Activated T-helper 1 cell treated with anti-CD3 and anti-CD28 coated beads, Interleukin-12 subunit alpha, Interleukin-12 subunit beta, Interleukin-2, Interleukin-4 antibody, amounts not matched to agents 30 ng/mL and 10 ng/mL and 1 ng/mL, durations not matched to agents 14 hours and 24 hours and 36 hours (primary cell): ENCODE measurements around the gene CARS2. TPM values are rescaled to one million over a fixed set of nuclear protein-coding genes. Genes with fewer than 3 reads are reported as not detected.
"Not testable (repeated sequence)": the region's sequence is repeated elsewhere in the genome, so short reads cannot be mapped to it uniquely, and the experiment has no call there.

Experiments used
- DNase-seq: peaks from one replicate; pipeline ENCODE4 v3.0.0; 2021; ENCODE audit warnings: low spot score
- H3K27ac Mint-ChIP-seq: one replicate; pipeline ENCODE4 v1.8.0; 2021; ENCODE audit warnings: mild to moderate bottlenecking, mixed read lengths
- H3K27me3 Mint-ChIP-seq: one replicate; pipeline ENCODE4 v1.8.0; 2022; ENCODE audit warnings: mild to moderate bottlenecking, moderate library complexity, mixed read lengths; ENCODE audit not compliant: insufficient read depth
- H3K36me3 Mint-ChIP-seq: one replicate; pipeline ENCODE4 v1.8.0; 2021; ENCODE audit warnings: low read depth, mixed read lengths
- H3K4me1 Mint-ChIP-seq: one replicate; pipeline ENCODE4 v1.8.0; 2021; ENCODE audit warnings: low read depth, mixed read lengths
- H3K4me3 Mint-ChIP-seq: one replicate; pipeline ENCODE4 v1.8.0; 2021; ENCODE audit warnings: mild to moderate bottlenecking, moderate library complexity, mixed read lengths
- H3K9me3 Mint-ChIP-seq: one replicate; pipeline ENCODE4 v1.8.0; 2021; ENCODE audit warnings: mixed read lengths
- intact Hi-C: fragments of 100-400 bp; cut with micrococcal nuclease; formaldehyde crosslinking; loops from one replicate; pipeline ENCODE4 v1.15.1; 2024
- total RNA-seq: library from RNA; stranded (reverse); gene quantifications from 2 replicates; pipeline ENCODE4 v1.2.3, GENCODE V29; 2022

Gene CARS2, protein sequence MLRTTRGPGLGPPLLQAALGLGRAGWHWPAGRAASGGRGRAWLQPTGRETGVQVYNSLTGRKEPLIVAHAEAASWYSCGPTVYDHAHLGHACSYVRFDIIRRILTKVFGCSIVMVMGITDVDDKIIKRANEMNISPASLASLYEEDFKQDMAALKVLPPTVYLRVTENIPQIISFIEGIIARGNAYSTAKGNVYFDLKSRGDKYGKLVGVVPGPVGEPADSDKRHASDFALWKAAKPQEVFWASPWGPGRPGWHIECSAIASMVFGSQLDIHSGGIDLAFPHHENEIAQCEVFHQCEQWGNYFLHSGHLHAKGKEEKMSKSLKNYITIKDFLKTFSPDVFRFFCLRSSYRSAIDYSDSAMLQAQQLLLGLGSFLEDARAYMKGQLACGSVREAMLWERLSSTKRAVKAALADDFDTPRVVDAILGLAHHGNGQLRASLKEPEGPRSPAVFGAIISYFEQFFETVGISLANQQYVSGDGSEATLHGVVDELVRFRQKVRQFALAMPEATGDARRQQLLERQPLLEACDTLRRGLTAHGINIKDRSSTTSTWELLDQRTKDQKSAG
- total RNA-seq: 106 and 110 TPM in 2 replicates

GRCh38 chr13:110705826-110706569 is at the start of gene CARS2:
Gene CARS2, minus strand, starts transcription at chr13:110706116. Its CDS starts 23 bp downstream, at chr13:110706093.
- Mint-ChIP-seq H3K4me3 (peak within 1 kb of the TSS; percentile 91), H3K36me3 (peaks cover 23% of the 10 kb centered on the region)
- intact Hi-C loops: loop anchor here (1.0 to 2.0 kb wide), 3 partner anchors 9 to 408 kb away; no protein-coding TSS in a partner anchor

GRCh38 chr13:110748271-110748670 is 42.4 kb upstream of the CARS2 start:
- Mint-ChIP-seq H3K4me3 (no peak overlapping the region), H3K4me1 (no peaks in the 10 kb centered on the region), H3K36me3 (no peaks in the 10 kb centered on the region), H3K9me3 (peaks cover 12% of the 10 kb centered on the region), H3K27ac (no peak overlapping the region), H3K27me3 (peaks cover 6% of the 10 kb centered on the region)
- DNase-seq: no peak
- intact Hi-C loops: no loop called here

More at GRCh38 chr13:110705826-110706569, at the start of gene CARS2:
- Mint-ChIP-seq H3K9me3 (no peaks in the 10 kb centered on the region), H3K27me3 (peaks cover 3% of the 10 kb centered on the region), H3K27ac (peak within 1 kb of the TSS; percentile 85), H3K4me1 (peaks cover 45% of the 10 kb centered on the region)
- DNase-seq: peak; percentile 87

GRCh38 chr13:110746438-110746837 is 40.5 kb upstream of the CARS2 start:
- no peak overlapping the region for H3K4me3 Mint-ChIP-seq
- peaks cover 21% of the 10 kb centered on the region for H3K9me3 Mint-ChIP-seq
- no peaks in the 10 kb centered on the region for H3K36me3 Mint-ChIP-seq
- DNase-seq: no peak
- H3K27ac Mint-ChIP-seq: no peak overlapping the region
- H3K27me3 Mint-ChIP-seq: peaks cover 6% of the 10 kb centered on the region
- no peaks in the 10 kb centered on the region for H3K4me1 Mint-ChIP-seq
- intact Hi-C loops: no loop called here

DNA sequence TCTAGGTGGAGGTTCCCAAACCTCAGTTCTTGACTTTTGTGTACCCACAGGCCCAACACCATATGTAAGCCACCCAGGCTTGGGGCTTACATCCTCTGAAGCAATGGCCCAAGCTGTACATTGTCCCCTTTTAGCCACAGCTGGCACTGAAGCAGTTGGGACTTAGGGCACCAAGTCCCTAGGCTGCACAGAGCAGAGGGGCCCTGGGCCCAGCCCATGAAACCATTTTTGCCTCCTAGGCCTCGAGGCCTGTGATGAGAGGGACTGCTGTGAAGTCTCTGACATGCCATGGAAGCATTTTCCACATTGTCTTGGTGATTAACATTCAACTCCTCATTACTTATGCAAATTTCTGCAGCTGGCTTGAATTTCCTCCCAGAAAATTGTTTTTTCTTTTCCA is 37.8 kb upstream of the CARS2 start:
- peaks cover 2% of the 10 kb centered on the region for H3K27me3 Mint-ChIP-seq
- intact Hi-C loops: no loop called here
- no peak for DNase-seq
- no peak overlapping the region for H3K27ac Mint-ChIP-seq
- H3K4me3 Mint-ChIP-seq: no peak overlapping the region
- no peaks in the 10 kb centered on the region for H3K4me1 Mint-ChIP-seq
- peaks cover 21% of the 10 kb centered on the region for H3K9me3 Mint-ChIP-seq
- H3K36me3 Mint-ChIP-seq: no peaks in the 10 kb centered on the region

DNA sequence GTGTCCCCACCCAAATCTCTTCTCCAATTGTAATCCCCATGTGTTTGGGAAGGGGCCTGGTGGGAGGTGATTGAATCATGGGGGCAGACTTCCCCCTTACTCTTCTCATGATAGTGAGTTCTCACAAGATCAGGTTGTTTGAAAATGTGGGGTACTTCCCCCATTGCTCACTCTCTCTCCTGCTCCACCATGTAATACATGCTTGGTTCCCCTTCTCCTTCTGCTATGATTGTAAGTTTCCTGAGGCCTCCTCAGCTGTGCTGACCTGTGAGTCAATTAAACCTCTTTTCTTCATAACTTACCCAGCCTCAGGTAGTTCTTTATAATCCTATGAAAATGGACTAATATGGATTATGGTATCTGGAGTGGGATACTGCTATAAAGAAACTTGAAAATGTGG is 31.6 kb upstream of the CARS2 start:
- Mint-ChIP-seq H3K9me3 (peaks cover 2% of the 10 kb centered on the region), H3K27me3 (no peaks in the 10 kb centered on the region), H3K4me3 (no peak overlapping the region), H3K27ac (no peak overlapping the region), H3K4me1 (no peaks in the 10 kb centered on the region), H3K36me3 (no peaks in the 10 kb centered on the region)
- no peak for DNase-seq
- intact Hi-C loops: no loop called here

GRCh38 chr13:110734561-110734960 is 28.6 kb upstream of the CARS2 start:
- Mint-ChIP-seq H3K4me1 (no peaks in the 10 kb centered on the region), H3K9me3 (no peaks in the 10 kb centered on the region), H3K4me3 (no peak overlapping the region), H3K36me3 (no peaks in the 10 kb centered on the region), H3K27me3 (peaks cover 6% of the 10 kb centered on the region), H3K27ac (no peak overlapping the region)
- no peak for DNase-seq
- intact Hi-C loops: no loop called here

- Mint-ChIP-seq H3K9me3 (no peaks in the 10 kb centered on the region), H3K4me3 (no peak overlapping the region), H3K4me1 (peaks cover 18% of the 10 kb centered on the region), H3K36me3 (peaks cover 2% of the 10 kb centered on the region), H3K27me3 (peaks cover 10% of the 10 kb centered on the region), H3K27ac (no peak overlapping the region)
- DNase-seq: no peak
- intact Hi-C loops: no loop called here
Measured at GRCh38 chr13:110731072-110731471, 25.2 kb upstream of the CARS2 start.

DNA sequence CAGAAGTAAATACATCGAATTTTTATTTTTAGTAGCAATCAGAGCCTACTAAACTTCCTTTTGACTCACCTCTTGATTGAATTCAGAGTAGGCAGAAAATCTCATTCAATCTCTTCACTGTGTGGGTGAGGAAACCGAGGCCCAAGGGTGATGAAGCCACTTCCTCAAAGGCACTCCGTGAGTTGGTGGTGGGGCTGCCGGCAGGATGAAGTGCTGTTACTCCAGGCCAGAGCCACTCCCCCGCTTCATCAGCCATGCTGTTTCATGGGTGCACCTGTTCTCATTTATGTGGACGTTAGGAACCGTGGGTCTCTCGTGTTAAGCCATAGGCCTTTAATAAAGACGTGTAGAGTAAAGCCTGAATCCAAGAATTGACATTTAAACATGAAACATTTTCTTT is 20.8 kb upstream of the CARS2 start:
- H3K36me3 Mint-ChIP-seq: peaks cover 3% of the 10 kb centered on the region
- peaks cover 10% of the 10 kb centered on the region for H3K27me3 Mint-ChIP-seq
- DNase-seq: peak; percentile 43
- peak overlapping the region; percentile 20 for H3K4me3 Mint-ChIP-seq
- peaks cover 20% of the 10 kb centered on the region for H3K4me1 Mint-ChIP-seq
- no peaks in the 10 kb centered on the region for H3K9me3 Mint-ChIP-seq
- intact Hi-C loops: loop anchor here (1.0 kb wide), 1 partner anchor 10 kb away; no protein-coding TSS in a partner anchor
- peak overlapping the region; percentile 5 for H3K27ac Mint-ChIP-seq

GRCh38 chr13:110726153-110726552 is 20.2 kb upstream of the CARS2 start:
- intact Hi-C loops: loop anchor here (1.0 kb wide), 1 partner anchor 10 kb away; no protein-coding TSS in a partner anchor
- H3K4me3 Mint-ChIP-seq, H3K9me3 Mint-ChIP-seq, H3K36me3 Mint-ChIP-seq, DNase-seq, H3K27ac Mint-ChIP-seq: not testable (repeated sequence)
- peaks cover 20% of the 10 kb centered on the region for H3K4me1 Mint-ChIP-seq
- peaks cover 10% of the 10 kb centered on the region for H3K27me3 Mint-ChIP-seq

DNA sequence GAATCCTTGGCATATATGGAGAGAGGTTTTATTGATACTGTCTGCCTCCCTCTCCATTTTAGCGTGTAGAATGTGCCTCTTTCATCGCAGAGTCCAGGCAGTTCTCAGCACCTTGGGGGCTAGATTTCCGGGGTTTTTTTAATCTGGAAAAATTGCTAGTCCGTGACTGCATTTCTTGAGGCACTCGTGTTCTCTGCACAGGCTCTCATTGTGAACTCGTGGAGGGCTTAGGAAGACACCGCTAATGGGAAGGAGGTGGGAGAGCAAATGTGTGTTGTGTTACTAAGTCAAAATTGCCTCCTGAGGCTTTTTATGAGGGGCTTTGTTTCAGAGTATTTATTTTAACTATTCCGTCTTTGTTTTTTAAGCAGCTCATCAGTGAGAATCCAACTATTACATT is 17.7 kb upstream of the CARS2 start:
- Mint-ChIP-seq H3K9me3 (no peaks in the 10 kb centered on the region), H3K27ac (no peak overlapping the region), H3K4me1 (peaks cover 26% of the 10 kb centered on the region), H3K27me3 (peaks cover 3% of the 10 kb centered on the region), H3K36me3 (peaks cover 11% of the 10 kb centered on the region), H3K4me3 (no peak overlapping the region)
- intact Hi-C loops: no loop called here
- no peak for DNase-seq

- peaks cover 24% of the 10 kb centered on the region for H3K4me1 Mint-ChIP-seq
- no peak overlapping the region for H3K4me3 Mint-ChIP-seq
- no peaks in the 10 kb centered on the region for H3K27me3 Mint-ChIP-seq
- DNase-seq: no peak
- no peaks in the 10 kb centered on the region for H3K9me3 Mint-ChIP-seq
- intact Hi-C loops: no loop called here
- peaks cover 11% of the 10 kb centered on the region for H3K36me3 Mint-ChIP-seq
- H3K27ac Mint-ChIP-seq: no peak overlapping the region
Measured at GRCh38 chr13:110722971-110723370, 17.1 kb upstream of the CARS2 start.

DNA sequence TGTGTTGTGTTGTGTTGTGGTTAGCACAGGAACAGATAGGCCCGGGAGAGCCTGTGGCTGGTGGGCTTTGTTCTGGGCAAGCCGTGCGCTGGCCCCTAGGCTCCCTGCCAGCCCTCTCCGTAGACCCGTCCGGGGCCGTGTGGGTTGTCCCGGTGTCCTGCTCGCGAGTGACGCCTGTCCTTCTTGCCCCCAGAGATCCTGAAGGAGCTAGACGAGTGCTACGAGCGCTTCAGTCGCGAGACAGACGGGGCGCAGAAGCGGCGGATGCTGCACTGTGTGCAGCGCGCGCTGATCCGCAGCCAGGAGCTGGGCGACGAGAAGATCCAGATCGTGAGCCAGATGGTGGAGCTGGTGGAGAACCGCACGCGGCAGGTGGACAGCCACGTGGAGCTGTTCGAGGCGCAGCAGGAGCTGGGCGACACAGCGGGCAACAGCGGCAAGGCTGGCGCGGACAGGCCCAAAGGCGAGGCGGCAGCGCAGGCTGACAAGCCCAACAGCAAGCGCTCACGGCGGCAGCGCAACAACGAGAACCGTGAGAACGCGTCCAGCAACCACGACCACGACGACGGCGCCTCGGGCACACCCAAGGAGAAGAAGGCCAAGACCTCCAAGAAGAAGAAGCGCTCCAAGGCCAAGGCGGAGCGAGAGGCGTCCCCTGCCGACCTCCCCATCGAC is 13.3 kb upstream of the CARS2 start:
- intact Hi-C loops: loop anchor here (5.0 to 10.0 kb wide), 2 partner anchors 1804 to 1868 kb away; partner anchors contain the start of gene TUBGCP3
- Mint-ChIP-seq H3K4me1 (peaks cover 17% of the 10 kb centered on the region), H3K27me3 (no peaks in the 10 kb centered on the region), H3K9me3 (no peaks in the 10 kb centered on the region), H3K27ac (no peak overlapping the region), H3K4me3 (no peak overlapping the region), H3K36me3 (peaks cover 11% of the 10 kb centered on the region)
- DNase-seq: no peak
